Dendritic cell treated with granulocyte-macrophage colony-stimulating factor and Interleukin-4, amounts not matched to agents 40 ng/mL and 50 ng/mL, for 4 days (primary cell): ENCODE results near the gene PRKCA.

ENCODE experiments used
- H3K27ac Mint-ChIP-seq: one replicate; pipeline ENCODE4 v1.8.0; 2022; ENCODE audit warnings: mild to moderate bottlenecking, mixed read lengths
- H3K27me3 Mint-ChIP-seq: one replicate; pipeline ENCODE4 v1.8.0; 2022; ENCODE audit warnings: mild to moderate bottlenecking, mixed read lengths
- H3K36me3 Mint-ChIP-seq: one replicate; pipeline ENCODE4 v1.8.0; 2022; ENCODE audit warnings: low read depth, mixed read lengths
- H3K4me1 Mint-ChIP-seq: one replicate; pipeline ENCODE4 v1.8.0; 2022; ENCODE audit warnings: low read depth, mixed read lengths
- H3K4me3 Mint-ChIP-seq: one replicate; pipeline ENCODE4 v1.8.0; 2022; ENCODE audit warnings: mild to moderate bottlenecking, moderate library complexity, mixed read lengths
- H3K9me3 Mint-ChIP-seq: one replicate; pipeline ENCODE4 v1.8.0; 2022; ENCODE audit warnings: mixed read lengths
- intact Hi-C: fragments of 100-400 bp; cut with micrococcal nuclease; formaldehyde crosslinking; loops from one replicate; pipeline ENCODE4 v1.15.0; 2022

The PRKCA gene

GRCh38 chr17:66834919-66835454 is 532.6 kb downstream of the PRKCA start, which contains the start of gene CACNG5:
TSS of gene CACNG5 (plus strand) at chr17:66835117. CDS start at chr17:66877333, 42,216 bp downstream.
- Mint-ChIP-seq H3K27me3 (peaks cover 61% of the 10 kb centered on the region), H3K4me3 (no peak within 1 kb of the TSS)

GRCh38 chr17:66835476-66835875 is 533.1 kb downstream of the PRKCA start:
- H3K27ac Mint-ChIP-seq = no peak overlapping the region
- H3K9me3 Mint-ChIP-seq = no peaks in the 10 kb centered on the region
- peaks cover 59% of the 10 kb centered on the region for H3K27me3 Mint-ChIP-seq
- no peak overlapping the region for H3K4me3 Mint-ChIP-seq
- no peaks in the 10 kb centered on the region for H3K36me3 Mint-ChIP-seq
- intact Hi-C loops = no loop called here
- H3K4me1 Mint-ChIP-seq = no peaks in the 10 kb centered on the region

More at GRCh38 chr17:66834919-66835454, 532.6 kb downstream of the PRKCA start, which contains the start of gene CACNG5:
- intact Hi-C loops = no loop called here
- Mint-ChIP-seq H3K36me3 (no peaks in the 10 kb centered on the region), H3K9me3 (no peaks in the 10 kb centered on the region), H3K4me1 (no peaks in the 10 kb centered on the region), H3K27ac (no peak within 1 kb of the TSS)

- H3K27me3 Mint-ChIP-seq = peaks cover 55% of the 10 kb centered on the region
- H3K36me3 Mint-ChIP-seq = no peaks in the 10 kb centered on the region
- no peak overlapping the region for H3K4me3 Mint-ChIP-seq
- no peaks in the 10 kb centered on the region for H3K4me1 Mint-ChIP-seq
- H3K9me3 Mint-ChIP-seq = no peaks in the 10 kb centered on the region
- intact Hi-C loops = no loop called here
- no peak overlapping the region for H3K27ac Mint-ChIP-seq
Observed at GRCh38 chr17:66836063-66837005, 533.9 kb downstream of the PRKCA start.

GRCh38 chr17:66837226-66837625 is 534.8 kb downstream of the PRKCA start:
- no peaks in the 10 kb centered on the region for H3K9me3 Mint-ChIP-seq
- no peaks in the 10 kb centered on the region for H3K4me1 Mint-ChIP-seq
- no peak overlapping the region for H3K27ac Mint-ChIP-seq
- H3K36me3 Mint-ChIP-seq = no peaks in the 10 kb centered on the region
- peaks cover 48% of the 10 kb centered on the region for H3K27me3 Mint-ChIP-seq
- no peak overlapping the region for H3K4me3 Mint-ChIP-seq
- intact Hi-C loops = no loop called here

- Mint-ChIP-seq H3K4me3 (no peak overlapping the region), H3K9me3 (no peaks in the 10 kb centered on the region), H3K27ac (no peak overlapping the region), H3K4me1 (no peaks in the 10 kb centered on the region), H3K36me3 (no peaks in the 10 kb centered on the region), H3K27me3 (peaks cover 45% of the 10 kb centered on the region)
- intact Hi-C loops = no loop called here
Observed at GRCh38 chr17:66837885-66838665, 535.7 kb downstream of the PRKCA start.

- H3K4me1 Mint-ChIP-seq = no peaks in the 10 kb centered on the region
- peaks cover 35% of the 10 kb centered on the region for H3K27me3 Mint-ChIP-seq
- H3K9me3 Mint-ChIP-seq = no peaks in the 10 kb centered on the region
- intact Hi-C loops = no loop called here
- no peak overlapping the region for H3K4me3 Mint-ChIP-seq
- H3K36me3 Mint-ChIP-seq = no peaks in the 10 kb centered on the region
- H3K27ac Mint-ChIP-seq = no peak overlapping the region
Observed at GRCh38 chr17:66839616-66840015, 537.2 kb downstream of the PRKCA start.

- Mint-ChIP-seq H3K36me3 (no peaks in the 10 kb centered on the region), H3K4me3 (no peak overlapping the region), H3K9me3 (no peaks in the 10 kb centered on the region), H3K27ac (no peak overlapping the region), H3K27me3 (peaks cover 32% of the 10 kb centered on the region), H3K4me1 (no peaks in the 10 kb centered on the region)
- intact Hi-C loops = no loop called here
Observed at GRCh38 chr17:66840061-66840460, 537.6 kb downstream of the PRKCA start.

GRCh38 chr17:66841328-66841727 is 538.9 kb downstream of the PRKCA start:
- no peak overlapping the region for H3K27ac Mint-ChIP-seq
- no peaks in the 10 kb centered on the region for H3K4me1 Mint-ChIP-seq
- H3K9me3 Mint-ChIP-seq = no peaks in the 10 kb centered on the region
- H3K4me3 Mint-ChIP-seq = no peak overlapping the region
- no peaks in the 10 kb centered on the region for H3K36me3 Mint-ChIP-seq
- peaks cover 21% of the 10 kb centered on the region for H3K27me3 Mint-ChIP-seq
- intact Hi-C loops = no loop called here

- intact Hi-C loops = no loop called here
- H3K27me3 Mint-ChIP-seq = peaks cover 19% of the 10 kb centered on the region
- H3K36me3 Mint-ChIP-seq = no peaks in the 10 kb centered on the region
- H3K4me3 Mint-ChIP-seq = no peak overlapping the region
- H3K27ac Mint-ChIP-seq = no peak overlapping the region
- H3K4me1 Mint-ChIP-seq = no peaks in the 10 kb centered on the region
- peaks cover 2% of the 10 kb centered on the region for H3K9me3 Mint-ChIP-seq
Observed at GRCh38 chr17:66841744-66842143, 539.3 kb downstream of the PRKCA start.

GRCh38 chr17:66842505-66842904 is 540.1 kb downstream of the PRKCA start:
- no peaks in the 10 kb centered on the region for H3K36me3 Mint-ChIP-seq
- H3K9me3 Mint-ChIP-seq = peaks cover 9% of the 10 kb centered on the region
- H3K27ac Mint-ChIP-seq = no peak overlapping the region
- intact Hi-C loops = no loop called here
- H3K27me3 Mint-ChIP-seq = peaks cover 17% of the 10 kb centered on the region
- no peaks in the 10 kb centered on the region for H3K4me1 Mint-ChIP-seq
- no peak overlapping the region for H3K4me3 Mint-ChIP-seq

GRCh38 chr17:66842959-66843358 is 540.5 kb downstream of the PRKCA start:
- Mint-ChIP-seq H3K27me3 (peaks cover 17% of the 10 kb centered on the region), H3K27ac (no peak overlapping the region), H3K4me1 (no peaks in the 10 kb centered on the region), H3K36me3 (no peaks in the 10 kb centered on the region), H3K4me3 (no peak overlapping the region), H3K9me3 (peaks cover 14% of the 10 kb centered on the region)
- intact Hi-C loops = no loop called here

GRCh38 chr17:66843627-66844026 is 541.2 kb downstream of the PRKCA start:
- Mint-ChIP-seq H3K4me3 (no peak overlapping the region), H3K36me3 (no peaks in the 10 kb centered on the region), H3K9me3 (peaks cover 15% of the 10 kb centered on the region), H3K4me1 (no peaks in the 10 kb centered on the region), H3K27me3 (peaks cover 15% of the 10 kb centered on the region), H3K27ac (no peak overlapping the region)
- intact Hi-C loops = no loop called here

GRCh38 chr17:66847704-66848103 is 545.3 kb downstream of the PRKCA start:
- H3K9me3 Mint-ChIP-seq = peaks cover 15% of the 10 kb centered on the region
- no peaks in the 10 kb centered on the region for H3K4me1 Mint-ChIP-seq
- H3K4me3 Mint-ChIP-seq = no peak overlapping the region
- peaks cover 10% of the 10 kb centered on the region for H3K27me3 Mint-ChIP-seq
- intact Hi-C loops = no loop called here
- H3K36me3 Mint-ChIP-seq = no peaks in the 10 kb centered on the region
- H3K27ac Mint-ChIP-seq = no peak overlapping the region

GRCh38 chr17:66848496-66848895 is 546.1 kb downstream of the PRKCA start:
- H3K9me3 Mint-ChIP-seq = peaks cover 15% of the 10 kb centered on the region
- H3K27ac Mint-ChIP-seq = no peak overlapping the region
- H3K36me3 Mint-ChIP-seq = no peaks in the 10 kb centered on the region
- intact Hi-C loops = no loop called here
- no peak overlapping the region for H3K4me3 Mint-ChIP-seq
- H3K27me3 Mint-ChIP-seq = peaks cover 10% of the 10 kb centered on the region
- H3K4me1 Mint-ChIP-seq = no peaks in the 10 kb centered on the region
